ENCODE measurements around the gene DHX8.
"Not testable (repeated sequence)": the region's sequence is repeated elsewhere in the genome, so short reads cannot be mapped to it uniquely, and the experiment has no call there.

DHX8 gene

DNA sequence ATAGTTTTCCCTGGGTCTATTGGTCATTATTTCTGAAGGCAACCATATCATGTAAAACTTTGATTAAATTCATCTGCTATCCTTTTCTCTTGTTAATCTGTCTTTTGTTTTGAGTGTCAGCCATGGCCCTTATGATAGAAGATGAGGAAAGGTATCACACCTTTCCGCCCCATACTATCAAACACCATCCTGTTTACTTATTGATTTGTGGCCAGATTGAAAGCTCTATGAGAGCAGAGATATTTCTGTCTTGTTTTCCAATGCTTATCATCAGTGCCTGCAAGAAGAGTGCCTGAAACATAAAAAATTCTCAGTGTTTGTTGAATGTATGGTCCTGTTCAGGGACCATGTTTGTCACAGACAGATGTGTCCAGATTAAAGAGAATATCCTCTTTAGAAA is 22.6 kb upstream of the DHX8 start:
- no peak for DNase-seq (ENCODE audit: low spot score)

DNA sequence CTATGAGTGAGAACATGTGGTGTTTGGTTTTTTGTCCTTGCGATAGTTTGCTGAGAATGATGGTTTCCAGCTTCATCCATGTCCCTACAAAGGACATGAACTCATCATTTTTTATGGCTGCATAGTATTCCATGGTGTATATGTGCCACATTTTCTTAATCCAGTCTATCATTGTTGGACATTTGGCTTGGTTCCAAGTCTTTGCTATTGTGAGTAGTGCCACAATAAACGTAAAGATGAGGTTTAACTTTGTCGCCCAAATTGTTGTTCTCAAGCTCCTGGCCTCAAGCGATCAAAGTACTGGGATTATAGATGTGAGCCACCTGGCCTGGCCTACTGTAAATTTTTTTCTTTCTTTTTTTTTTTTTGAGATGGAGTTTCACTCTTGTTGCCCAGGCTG is 21.2 kb upstream of the DHX8 start:
- DNase-seq (ENCODE audit: low spot score): not testable (repeated sequence)

DNA sequence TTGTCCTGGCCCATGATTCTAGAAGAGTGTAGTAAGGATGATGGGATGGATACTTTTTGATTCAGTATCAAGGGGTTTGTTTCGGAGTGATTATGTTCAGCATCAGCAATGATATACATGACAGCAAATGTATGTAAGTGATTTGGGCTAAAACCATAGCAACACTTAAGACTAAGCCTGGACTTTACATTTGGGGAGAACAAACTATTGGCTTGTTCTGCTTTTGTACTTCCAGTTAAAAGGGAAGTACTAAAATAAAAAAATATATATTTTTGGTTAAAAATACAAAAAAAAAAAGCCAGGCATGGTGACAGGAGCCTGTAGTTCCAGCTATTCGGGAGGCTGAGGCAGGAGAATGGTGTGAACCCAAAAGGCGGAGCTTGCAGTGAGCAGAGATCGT is 20.5 kb upstream of the DHX8 start:
- DNase-seq (ENCODE audit: low spot score): no peak

DNA sequence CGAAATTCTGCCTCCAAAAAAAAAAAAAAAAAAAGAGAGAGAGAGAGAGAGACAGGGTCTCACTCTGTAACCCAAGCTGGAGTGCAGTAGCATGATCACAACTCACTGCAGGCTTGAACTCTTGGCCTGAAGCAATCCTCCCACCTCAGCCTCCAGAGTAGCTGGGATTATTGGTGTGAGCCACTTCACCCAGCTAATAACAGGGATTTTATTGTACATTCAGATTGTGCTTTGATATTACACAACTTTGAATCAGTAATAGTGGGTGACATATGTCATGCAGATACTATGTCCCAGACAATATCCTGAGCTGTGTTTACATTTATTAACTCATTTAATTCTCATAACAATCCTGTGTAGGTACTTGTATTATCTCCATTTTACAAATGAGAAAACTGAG is 19.7 kb upstream of the DHX8 start:
- no peak for DNase-seq (ENCODE audit: low spot score)

- no peak for DNase-seq (ENCODE audit: low spot score)
These were observed 18.7 kb upstream of the DHX8 start for GRCh38 chr17:43465049-43465448.

DNA sequence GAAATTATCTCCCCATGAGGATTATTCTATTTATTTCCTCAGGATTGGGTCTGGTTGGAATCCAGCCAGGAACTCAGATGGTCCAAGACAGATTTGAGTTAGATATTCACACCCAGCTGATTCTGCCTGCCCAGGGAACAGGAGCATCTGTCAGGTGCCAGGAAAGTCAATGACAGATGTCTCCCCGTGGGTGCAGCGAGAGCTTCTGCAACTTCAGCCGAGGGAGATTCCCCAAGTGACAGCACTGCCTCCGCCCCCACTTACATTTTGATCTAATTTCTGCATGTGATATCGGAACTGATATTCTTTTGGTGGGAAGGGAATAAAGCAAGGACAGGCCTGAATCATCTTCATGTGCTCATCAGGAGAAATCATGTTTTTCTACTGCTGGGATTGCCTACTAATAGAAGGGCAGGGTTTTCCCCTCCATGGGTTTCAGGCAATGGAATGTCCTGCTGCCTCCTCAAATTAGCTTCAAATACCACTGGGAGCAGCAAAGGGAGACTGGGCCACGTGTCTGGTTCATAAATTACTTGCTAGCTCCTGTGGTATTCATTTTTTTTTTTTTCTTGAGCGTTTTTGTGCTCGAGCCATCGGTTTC is 15.7 kb upstream of the DHX8 start:
- DNase-seq (ENCODE audit: low spot score): no peak

DNA sequence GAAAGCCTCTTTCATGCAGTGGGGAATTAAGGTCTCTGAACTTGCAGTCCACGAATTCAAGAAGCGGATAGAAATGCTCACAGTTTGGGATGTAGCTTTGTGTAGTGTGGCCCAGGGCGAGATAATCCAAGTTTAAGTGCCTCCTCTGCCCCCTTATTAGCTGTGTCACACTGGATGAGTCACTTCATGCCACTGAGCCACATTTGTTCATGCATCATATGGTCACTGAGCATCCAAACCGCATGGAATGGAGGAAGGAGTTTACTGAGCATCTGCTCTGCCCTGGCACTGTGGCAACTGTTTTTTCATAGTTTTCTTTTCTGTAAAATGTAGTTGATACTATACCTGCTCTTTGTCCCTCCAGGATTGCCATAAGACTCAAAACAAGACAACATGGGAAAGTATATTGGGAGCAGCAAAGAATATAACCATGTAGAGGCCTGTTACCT is 15.1 kb upstream of the DHX8 start:
- no peak for DNase-seq (ENCODE audit: low spot score)

GRCh38 chr17:43469145-43469544 is 14.6 kb upstream of the DHX8 start:
- DNase-seq (ENCODE audit: low spot score): no peak

- DNase-seq (ENCODE audit: low spot score): no peak
These were observed 12.1 kb upstream of the DHX8 start for GRCh38 chr17:43471585-43472160.

GRCh38 chr17:43475494-43476089 is 8.2 kb upstream of the DHX8 start:
- no peak for DNase-seq (ENCODE audit: low spot score)

GRCh38 chr17:43476306-43476705 is 7.5 kb upstream of the DHX8 start:
- not testable (repeated sequence) for DNase-seq (ENCODE audit: low spot score)

DNA sequence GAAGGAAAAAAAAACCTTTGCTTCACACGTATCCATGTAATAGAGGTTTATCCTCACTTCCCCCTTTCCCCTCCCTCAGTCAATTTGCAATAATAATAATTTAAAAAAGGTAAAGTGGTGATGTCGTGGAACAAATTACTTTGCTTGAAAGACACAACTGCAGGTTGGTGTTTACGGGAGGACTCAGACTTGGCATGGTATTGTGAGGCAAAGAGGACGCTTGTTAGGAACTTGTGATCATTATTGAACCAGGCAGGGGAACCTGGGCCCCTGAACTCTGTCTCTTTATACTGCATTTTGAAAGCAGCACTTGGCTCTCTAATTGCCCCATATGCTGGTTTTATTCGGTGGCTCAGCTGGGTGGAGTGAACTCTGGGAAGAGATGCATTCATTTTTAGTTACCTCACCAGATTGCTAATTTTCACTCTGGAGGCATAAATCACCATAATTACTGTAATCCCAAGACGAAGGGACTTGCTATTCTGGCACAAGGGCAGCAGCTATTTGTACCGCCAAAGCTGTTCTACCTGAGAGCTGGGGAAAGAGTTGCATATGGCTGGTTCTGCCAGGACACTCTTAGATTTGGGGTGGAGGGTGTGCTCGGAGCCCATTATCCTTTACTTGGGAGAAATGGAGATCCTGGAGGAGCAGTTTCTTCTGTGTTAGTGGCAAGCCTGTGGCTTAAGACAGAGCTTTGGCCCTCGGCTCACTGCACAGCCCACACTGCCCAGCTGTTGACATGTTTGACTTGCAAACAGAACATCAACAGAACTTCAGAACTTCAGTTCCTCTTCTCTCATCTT is 5.7 kb upstream of the DHX8 start:
- DNase-seq (ENCODE audit: low spot score): no peak

DNA sequence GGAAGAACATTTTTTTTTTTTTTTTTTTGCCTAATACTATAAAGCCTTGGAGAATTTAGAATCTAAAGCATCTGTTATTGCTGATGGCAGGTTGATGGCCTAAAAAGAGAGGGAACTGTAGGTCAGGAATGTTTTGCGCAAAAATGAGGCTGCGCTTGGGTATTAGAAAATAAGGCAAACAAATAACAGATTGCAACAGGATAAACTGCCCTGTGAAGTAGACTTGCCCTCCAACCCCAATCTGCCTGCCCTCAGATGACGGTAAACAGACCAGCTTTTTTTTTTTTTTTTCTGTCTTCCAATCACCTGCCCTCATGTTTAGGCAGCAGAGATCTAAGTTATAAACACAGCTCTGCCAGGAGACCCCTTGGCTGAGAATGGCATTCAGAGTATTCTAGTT is 3.8 kb upstream of the DHX8 start:
- no peak for DNase-seq (ENCODE audit: low spot score)

GRCh38 chr17:43482103-43483012 is 1.4 kb upstream of the DHX8 start:
- DNase-seq (ENCODE audit: low spot score): no peak

DNA sequence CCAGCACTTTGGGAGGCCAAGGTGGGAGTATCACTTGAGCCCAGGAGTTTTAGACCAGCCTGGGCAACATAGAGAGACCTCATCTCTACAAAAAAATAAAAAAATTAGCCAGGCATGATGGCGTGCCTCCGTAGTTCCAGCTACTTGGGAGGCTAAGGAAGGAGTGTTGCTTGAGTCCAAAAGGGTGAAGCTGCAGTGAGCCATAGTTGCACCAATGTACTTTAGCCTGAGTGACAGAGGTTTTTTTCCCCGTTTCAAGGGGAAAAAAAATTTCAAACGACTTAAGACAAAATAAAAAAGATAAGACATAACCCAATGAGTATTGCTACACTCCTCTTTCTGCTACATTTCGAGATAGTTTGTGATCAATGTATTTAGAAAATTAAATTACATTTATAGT is 6.8 kb downstream of the DHX8 start:
- DNase-seq (ENCODE audit: low spot score): no peak

DNA sequence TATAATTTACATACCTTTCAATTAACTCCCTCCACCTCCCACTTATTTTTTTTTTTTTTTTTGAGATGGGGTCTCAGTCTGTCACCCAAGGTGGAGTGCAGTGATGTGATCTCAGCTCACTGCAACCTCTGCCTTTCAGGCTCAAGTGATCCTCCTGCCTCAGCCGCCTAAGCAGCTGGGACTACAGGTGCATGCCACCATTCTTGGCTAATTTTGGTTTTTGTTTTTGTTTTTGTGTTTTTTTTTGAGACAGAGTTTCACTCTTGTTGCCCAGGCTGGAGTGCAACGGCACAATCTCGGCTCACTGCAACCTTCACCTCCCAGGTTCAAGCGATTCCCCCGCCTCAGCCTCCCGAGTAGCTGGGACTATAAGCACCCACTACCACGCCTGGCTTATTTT is 25.7 kb downstream of the DHX8 start:
- not testable (repeated sequence) for DNase-seq (ENCODE audit: low spot score)

GRCh38 chr17:43511199-43511598 is 27.4 kb downstream of the DHX8 start:
- not testable (repeated sequence) for DNase-seq (ENCODE audit: low spot score)

DNA sequence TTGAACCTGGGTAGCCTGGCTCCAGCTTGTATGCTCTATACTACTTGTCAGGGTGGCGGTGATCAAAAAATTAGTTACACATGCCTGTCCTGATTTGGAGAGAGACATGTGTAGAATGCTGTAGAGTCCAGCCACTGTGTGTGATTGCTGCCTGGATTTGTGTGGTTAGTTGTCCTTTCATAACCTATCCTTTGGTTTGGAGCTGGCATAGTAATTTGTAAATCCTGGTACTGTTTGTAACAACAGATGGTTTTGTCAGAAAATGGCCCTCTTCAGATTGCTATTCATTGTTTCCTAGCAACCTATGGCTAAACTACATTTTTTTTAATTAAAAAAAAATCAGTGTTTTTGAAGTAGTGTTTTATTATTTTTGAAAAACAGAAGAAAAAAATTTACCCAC is 31.9 kb downstream of the DHX8 start:
- no peak for DNase-seq (ENCODE audit: low spot score)

DNA sequence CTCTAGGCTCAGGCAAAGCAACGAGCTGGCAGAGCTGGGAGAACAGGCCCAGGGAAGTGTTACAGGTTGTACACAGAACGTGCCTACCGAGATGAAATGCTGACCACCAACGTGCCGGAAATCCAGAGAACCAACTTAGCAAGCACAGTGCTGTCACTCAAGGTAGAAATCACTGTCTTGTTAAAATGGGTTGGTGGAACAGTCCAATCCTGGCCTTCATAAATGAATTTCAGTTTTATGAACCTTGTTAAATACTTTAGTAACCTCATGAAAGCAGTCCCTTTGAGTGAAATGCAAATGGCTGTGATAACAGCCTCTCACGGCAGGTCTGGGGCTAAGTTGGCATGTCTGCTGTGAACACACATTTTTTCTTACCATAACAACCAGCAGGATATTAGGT is 33.4 kb downstream of the DHX8 start:
- DNase-seq (ENCODE audit: low spot score): no peak

GRCh38 chr17:43517615-43518386 is 34.0 kb downstream of the DHX8 start:
- no peak for DNase-seq (ENCODE audit: low spot score)

DNA sequence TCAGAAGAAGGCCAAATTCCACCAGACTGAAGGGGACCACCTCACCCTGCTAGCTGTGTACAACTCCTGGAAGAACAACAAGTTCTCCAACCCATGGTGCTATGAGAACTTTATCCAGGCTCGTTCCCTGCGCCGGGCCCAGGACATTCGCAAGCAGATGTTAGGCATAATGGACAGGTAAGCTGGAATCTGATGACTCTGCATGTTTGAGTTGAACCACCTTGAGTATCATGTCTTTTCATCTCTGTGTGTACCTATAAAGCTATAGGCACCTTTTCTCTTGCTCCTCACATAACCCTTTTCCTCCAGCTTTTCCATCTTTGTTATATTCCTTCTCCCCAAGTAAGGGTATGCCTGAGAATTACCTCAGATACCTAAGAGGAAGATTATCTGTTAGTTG is 37.6 kb downstream of the DHX8 start:
- no peak for DNase-seq (ENCODE audit: low spot score)
